Measurements from ENCODE around the gene UBR4. TPM values are rescaled to one million over a fixed set of nuclear protein-coding genes. Genes with fewer than 3 reads are reported as not detected.

UBR4 gene
- total and polyA plus RNA-seq, 3 donors from 2014 or later = 301 to 708 (median 613) TPM

- 98 to 100% methylated on average over 3 to 10 of the region's 10 CpGs for WGBS, 2 donors
- Histone ChIP-seq H3K27ac (no peak overlapping the region), H3K4me1 (peaks cover 6% of the 10 kb centered on the region), H3K9me3 (no peaks in the 10 kb centered on the region), H3K36me3 (ENCODE audit: low read depth, missing control alignments) (no peaks in the 10 kb centered on the region), H3K4me3 (no peak overlapping the region), H3K27me3 (no peaks in the 10 kb centered on the region)
- TF ChIP-seq CTCF (IDR thresholded peaks at IDR 0.05) (no peak), POLR2A (IDR thresholded peaks at IDR 0.05) (no peak)
- intact Hi-C loops (cut with DNase I; ENCODE audit: low total_unique reads) = no loop called here
- no peak for DNase-seq
Measured at GRCh38 chr1:19034721-19035120, 175.3 kb downstream of the UBR4 start.

GRCh38 chr1:19033926-19034680 lies 176.0 kb downstream of the UBR4 start:
- Histone ChIP-seq H3K27ac (no peak overlapping the region), H3K4me1 (peaks cover 6% of the 10 kb centered on the region), H3K36me3 (ENCODE audit: low read depth, missing control alignments) (no peaks in the 10 kb centered on the region), H3K4me3 (no peak overlapping the region), H3K27me3 (no peaks in the 10 kb centered on the region), H3K9me3 (no peaks in the 10 kb centered on the region)
- WGBS, 2 donors = 89% methylated on average over 14 to 22 of the region's 22 CpGs
- no peak for DNase-seq
- intact Hi-C loops (cut with DNase I; ENCODE audit: low total_unique reads) = no loop called here
- no peak for TF ChIP-seq CTCF (IDR thresholded peaks at IDR 0.05)
- TF ChIP-seq POLR2A (IDR thresholded peaks at IDR 0.05) = no peak

GRCh38 chr1:19033515-19033839 lies 176.6 kb downstream of the UBR4 start:
- peaks cover 6% of the 10 kb centered on the region for H3K4me1 ChIP-seq
- no peaks in the 10 kb centered on the region for H3K27me3 ChIP-seq
- no peak for TF ChIP-seq POLR2A (IDR thresholded peaks at IDR 0.05)
- no peak for TF ChIP-seq CTCF (IDR thresholded peaks at IDR 0.05)
- H3K9me3 ChIP-seq = no peaks in the 10 kb centered on the region
- H3K36me3 ChIP-seq (ENCODE audit: low read depth, missing control alignments) = no peaks in the 10 kb centered on the region
- DNase-seq = no peak
- no peak overlapping the region for H3K4me3 ChIP-seq
- no peak overlapping the region for H3K27ac ChIP-seq
- intact Hi-C loops (cut with DNase I; ENCODE audit: low total_unique reads) = no loop called here
- WGBS, 2 donors = 90% methylated on average over 8 of the region's 8 CpGs

GRCh38 chr1:19032701-19033514 lies 177.2 kb downstream of the UBR4 start:
- DNase-seq = no peak
- Histone ChIP-seq H3K4me3 (no peak overlapping the region), H3K36me3 (ENCODE audit: low read depth, missing control alignments) (no peaks in the 10 kb centered on the region), H3K27me3 (no peaks in the 10 kb centered on the region), H3K4me1 (peaks cover 6% of the 10 kb centered on the region), H3K27ac (no peak overlapping the region), H3K9me3 (no peaks in the 10 kb centered on the region)
- whole genome bisulfite sequencing, 2 donors = 92 to 97% methylated on average over 11 to 20 of the region's 20 CpGs
- intact Hi-C loops (cut with DNase I; ENCODE audit: low total_unique reads) = no loop called here
- no peak for TF ChIP-seq CTCF (IDR thresholded peaks at IDR 0.05)
- no peak for TF ChIP-seq POLR2A (IDR thresholded peaks at IDR 0.05)
